AG20443 (cell line): ENCODE results near the gene FEN1.

Experiments used
- DNase-seq: peaks from one replicate; pipeline ENCODE4 v3.0.0; 2012; ENCODE audit warnings: low spot score, mixed read lengths

FEN1 gene

GRCh38 chr11:61775106-61775505 lies 17.6 kb upstream of the FEN1 start:
- no peak for DNase-seq

- no peak for DNase-seq
Observed at GRCh38 chr11:61775606-61776554, 16.8 kb upstream of the FEN1 start.

- DNase-seq, result peak; percentile 86
Observed at GRCh38 chr11:61776561-61777075, 16.1 kb upstream of the FEN1 start.

- DNase-seq, result peak; percentile 81
Observed at GRCh38 chr11:61777234-61778090, 15.2 kb upstream of the FEN1 start.

- DNase-seq, result no peak
Observed at GRCh38 chr11:61778357-61778886, 14.3 kb upstream of the FEN1 start.

GRCh38 chr11:61778920-61779650 lies 13.6 kb upstream of the FEN1 start:
- DNase-seq, result no peak

GRCh38 chr11:61779666-61780525 lies 12.8 kb upstream of the FEN1 start:
- DNase-seq, result no peak

GRCh38 chr11:61780581-61781162 lies 12.0 kb upstream of the FEN1 start:
- no peak for DNase-seq

- no peak for DNase-seq
Observed at GRCh38 chr11:61781585-61781984, 11.1 kb upstream of the FEN1 start.

- no peak for DNase-seq
Observed at GRCh38 chr11:61782299-61782698, 10.4 kb upstream of the FEN1 start.

GRCh38 chr11:61782841-61783240 lies 9.9 kb upstream of the FEN1 start:
- DNase-seq, result no peak

- no peak for DNase-seq
Observed at GRCh38 chr11:61783717-61784505, 8.8 kb upstream of the FEN1 start.

GRCh38 chr11:61784506-61784805 lies 8.3 kb upstream of the FEN1 start:
- DNase-seq, result no peak

- no peak for DNase-seq
Observed at GRCh38 chr11:61785837-61786402, 6.8 kb upstream of the FEN1 start.

GRCh38 chr11:61787928-61788491 lies 4.7 kb upstream of the FEN1 start:
- no peak for DNase-seq

GRCh38 chr11:61791737-61792309 lies 888 bp upstream of the FEN1 start:
- DNase-seq, result peak; percentile 90

GRCh38 chr11:61793083-61793828 lies 545 bp downstream of the FEN1 start:
- no peak for DNase-seq

GRCh38 chr11:61793829-61794204 lies 1.1 kb downstream of the FEN1 start:
- DNase-seq, result no peak
